A172 (cell line): ENCODE data around the gene HHAT. TPM values are rescaled to one million over a fixed set of nuclear protein-coding genes. Genes with fewer than 3 reads are reported as not detected.
A peak's percentile ranks its signal among the peaks of the same experiment; 100 is the strongest.

ENCODE experiments used
- DNase-seq: peaks from one replicate; pipeline ENCODE4 v3.0.0-alpha.2; 2015; ENCODE audit warnings: low spot score
- total RNA-seq: library from RNA; depleted of rRNA; stranded (reverse); fragments of >200 nt; shearing (Covaris generic); gene quantifications from 2 replicates; pipeline ENCODE4 v1.2.3, GENCODE V29; 2014

HHAT gene
- total RNA-seq, 1 experiment from 2014 or later, result 10.7 TPM

DNA sequence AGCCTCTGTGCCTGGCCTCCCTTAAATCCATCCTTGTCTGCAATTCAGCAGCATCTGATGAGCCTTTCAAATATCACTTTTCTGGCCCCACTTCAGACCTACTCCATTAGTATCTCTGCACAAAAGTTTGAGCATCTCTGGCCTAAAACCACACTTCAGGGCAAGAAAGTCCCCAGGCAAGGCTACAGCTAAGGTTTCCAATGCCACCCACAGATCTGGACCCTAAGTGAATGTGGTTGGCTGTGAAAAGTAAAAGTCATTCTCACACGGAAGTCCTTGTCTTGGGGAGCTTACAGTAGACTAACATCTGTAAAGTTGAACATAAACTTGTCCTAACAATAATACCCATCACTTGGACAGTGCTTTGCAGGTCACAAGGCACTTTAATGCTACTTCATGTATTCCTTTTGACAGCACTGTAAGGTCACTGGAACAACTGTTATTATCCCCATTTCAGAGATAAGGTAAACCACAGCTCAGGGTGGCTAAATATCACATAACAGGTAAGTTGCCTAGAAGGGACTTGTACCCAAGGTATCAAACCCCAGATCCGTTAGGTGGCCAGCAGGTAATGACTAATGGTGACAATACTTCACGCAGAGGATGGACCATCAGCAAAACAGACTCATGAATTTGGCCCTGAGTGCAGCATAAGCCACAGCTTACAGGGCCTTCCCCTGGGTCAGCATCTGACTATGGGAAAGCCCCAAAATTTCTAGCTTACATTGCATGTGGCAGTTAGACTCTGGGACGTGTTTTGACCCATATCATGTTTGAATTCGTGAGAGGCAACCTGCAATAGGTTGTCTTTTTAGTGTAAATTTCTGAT is 356.0 kb downstream of the HHAT start:
- DNase-seq, result no peak

GRCh38 chr1:210685295-210685650 is 356.6 kb downstream of the HHAT start:
- DNase-seq, result no peak

DNA sequence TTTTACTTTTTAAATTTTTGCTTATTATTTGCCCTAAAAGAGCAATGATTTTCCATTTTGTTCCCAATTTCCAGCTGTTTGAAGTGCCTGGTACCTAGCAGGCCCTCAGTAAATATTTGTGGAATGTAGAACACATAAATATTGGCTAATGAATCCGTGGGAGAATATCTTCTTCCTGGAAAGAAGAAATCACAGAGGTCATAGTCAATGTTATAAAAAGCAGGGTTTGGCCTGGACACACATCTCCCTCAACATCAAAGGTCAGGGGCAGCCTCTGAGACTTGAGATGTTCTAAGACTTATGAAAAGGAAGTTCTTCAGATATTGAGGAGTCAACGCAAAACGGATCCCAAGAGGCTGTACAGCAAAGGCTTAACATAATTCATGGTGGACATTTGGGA is 358.1 kb downstream of the HHAT start:
- no peak for DNase-seq

DNA sequence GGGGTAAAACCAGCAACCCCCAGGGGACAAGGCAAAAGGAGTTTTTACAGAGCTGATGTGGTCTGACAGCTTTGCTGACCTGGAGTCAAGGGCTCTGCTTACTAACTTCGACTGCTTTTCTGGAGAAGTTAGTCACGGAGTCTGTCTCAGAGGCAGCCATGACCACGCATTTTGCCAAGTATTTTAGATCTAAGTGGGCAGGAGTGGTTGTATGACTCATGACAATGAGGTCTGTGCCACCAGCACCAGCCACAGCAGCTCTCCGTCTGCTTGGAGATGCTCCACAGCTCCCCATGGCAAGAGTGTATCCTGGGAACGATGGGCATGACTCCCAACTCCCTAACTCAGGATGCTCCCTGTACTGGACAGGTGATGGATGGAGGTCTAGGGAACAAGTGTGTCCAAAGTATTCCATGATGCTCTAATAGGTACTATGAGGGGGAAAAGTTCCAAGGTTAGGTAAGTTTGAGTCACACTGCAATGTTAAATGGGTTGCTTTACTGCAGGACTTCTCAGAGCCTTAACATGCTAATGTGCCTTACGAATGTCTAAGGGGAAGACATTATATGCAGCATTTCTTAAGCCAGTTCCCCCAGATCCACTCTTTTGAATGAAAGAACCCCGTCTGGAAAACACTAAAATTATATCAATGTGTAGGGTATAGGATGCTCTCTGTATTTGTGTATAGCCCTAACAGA is 359.0 kb downstream of the HHAT start:
- DNase-seq, result peak; percentile 95

- no peak for DNase-seq
These were observed 360.0 kb downstream of the HHAT start for GRCh38 chr1:210688512-210689234.

DNA sequence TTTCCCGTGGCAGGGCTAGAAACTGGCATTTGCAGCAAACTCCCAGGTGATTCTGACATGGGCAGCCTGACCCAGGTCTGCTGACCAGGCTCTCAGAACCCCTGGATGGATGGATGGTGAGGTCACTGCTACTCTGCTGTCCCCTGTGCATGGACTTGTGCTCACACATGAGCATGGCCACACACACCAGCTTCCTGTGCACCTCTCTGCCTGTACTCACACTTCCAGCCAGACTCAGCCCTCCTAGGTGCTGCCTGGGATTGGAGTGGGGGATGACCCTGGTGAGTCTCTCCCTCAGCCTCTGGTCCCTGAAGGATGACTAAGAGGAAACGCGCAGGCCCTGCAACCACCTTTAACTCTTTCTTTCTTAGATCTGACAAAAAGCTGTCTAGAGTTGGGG is 361.1 kb downstream of the HHAT start:
- DNase-seq, result peak; percentile 76

DNA sequence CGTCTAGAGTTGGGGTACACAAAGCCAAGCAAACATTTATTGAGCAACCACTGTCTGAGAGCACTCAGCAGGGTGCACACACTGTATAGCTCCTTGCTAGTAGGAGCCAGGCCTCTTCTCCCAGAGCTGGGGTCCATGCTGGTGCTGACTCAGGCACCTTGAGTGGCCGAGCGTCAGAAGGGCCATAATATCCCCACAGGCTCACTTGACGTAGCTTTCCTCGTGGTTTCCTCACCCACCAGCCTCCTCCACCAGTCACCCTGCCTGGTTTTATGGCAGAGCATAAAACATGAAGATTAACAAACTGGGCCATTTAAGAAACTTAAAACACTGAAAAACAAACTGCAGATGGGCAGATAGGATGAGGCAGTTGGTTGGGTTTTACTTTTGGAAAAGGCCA is 361.5 kb downstream of the HHAT start:
- DNase-seq, result peak; percentile 42

GRCh38 chr1:210691039-210691610 is 362.4 kb downstream of the HHAT start:
- no peak for DNase-seq

DNA sequence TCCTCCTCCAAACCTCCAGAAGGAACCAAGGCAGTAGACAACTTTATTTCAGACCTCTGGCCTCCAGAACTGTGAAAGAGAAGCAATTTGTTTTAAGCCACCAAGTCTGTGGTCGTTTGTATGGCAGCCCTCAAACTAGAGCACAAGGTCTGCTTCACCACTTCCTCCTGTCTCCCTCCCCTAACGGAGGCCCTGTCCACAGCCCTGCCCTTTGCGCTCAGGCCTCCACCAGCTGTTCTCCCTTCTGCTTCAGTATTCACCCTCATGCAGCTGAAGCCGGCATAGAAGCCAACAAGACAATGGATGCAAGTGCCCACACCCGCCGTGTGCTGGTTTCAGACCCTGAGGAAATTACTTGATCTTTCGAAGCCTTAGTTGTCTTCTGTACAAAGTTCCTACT is 364.1 kb downstream of the HHAT start:
- DNase-seq, result no peak

DNA sequence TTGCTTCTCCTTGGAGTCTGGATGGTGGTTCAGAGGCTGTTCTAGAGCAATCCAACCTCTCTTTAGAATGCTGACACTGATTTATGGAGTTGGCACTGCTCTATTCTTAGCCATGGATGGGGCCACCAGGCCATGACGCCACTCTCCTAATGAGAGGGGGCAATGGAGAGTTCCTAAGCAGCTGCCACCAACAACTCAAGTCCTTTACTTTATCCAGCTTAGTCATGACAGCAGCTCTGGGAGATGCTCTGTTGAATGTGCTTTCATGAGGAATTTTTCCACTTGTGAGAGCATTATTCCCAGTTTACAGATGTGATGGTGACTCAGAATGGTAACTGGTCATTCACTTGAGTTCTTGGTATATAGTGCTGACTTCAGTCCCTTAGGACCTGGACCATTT is 366.3 kb downstream of the HHAT start:
- peak; percentile 31 for DNase-seq

- DNase-seq, result peak; percentile 72
These were observed 368.0 kb downstream of the HHAT start for GRCh38 chr1:210696709-210697108.

DNA sequence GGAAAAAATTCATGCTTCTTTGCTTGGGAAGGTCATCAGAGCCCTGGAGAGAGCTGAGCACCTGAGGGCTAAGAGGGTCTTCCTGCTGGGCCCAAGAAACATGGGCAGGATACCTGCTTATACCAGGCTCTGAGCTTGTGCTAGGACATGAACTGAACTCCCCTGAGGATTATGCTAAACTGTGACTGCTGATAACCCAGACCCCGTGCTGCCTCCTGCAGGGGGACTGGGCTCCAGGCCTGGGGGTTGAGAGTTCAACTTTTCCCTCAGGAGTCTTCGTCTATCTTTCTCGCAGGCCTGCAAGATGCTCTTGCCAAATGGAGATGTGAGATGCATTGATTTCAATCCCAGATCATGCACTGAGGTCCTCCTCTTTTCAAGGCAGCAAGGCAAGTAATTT is 368.5 kb downstream of the HHAT start:
- no peak for DNase-seq

DNA sequence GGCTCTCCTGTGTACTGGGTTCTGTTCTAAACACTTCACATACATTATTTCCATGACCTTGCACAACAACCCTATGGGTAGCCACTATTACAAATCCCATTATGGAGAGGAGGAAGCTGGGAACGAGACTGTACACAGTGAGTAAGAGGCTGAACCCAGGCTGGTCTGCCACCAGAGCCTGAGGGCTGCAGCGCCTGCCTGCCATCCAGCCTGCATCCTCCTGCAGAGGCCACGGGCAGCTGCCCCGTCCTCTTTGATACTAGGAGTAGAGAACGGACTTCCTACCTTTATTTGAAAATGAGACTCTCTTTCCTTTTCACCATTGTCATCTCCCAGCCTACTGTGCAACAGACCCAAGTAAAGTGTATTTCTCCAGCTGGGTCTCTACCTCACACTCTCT is 370.0 kb downstream of the HHAT start:
- DNase-seq, result no peak

DNA sequence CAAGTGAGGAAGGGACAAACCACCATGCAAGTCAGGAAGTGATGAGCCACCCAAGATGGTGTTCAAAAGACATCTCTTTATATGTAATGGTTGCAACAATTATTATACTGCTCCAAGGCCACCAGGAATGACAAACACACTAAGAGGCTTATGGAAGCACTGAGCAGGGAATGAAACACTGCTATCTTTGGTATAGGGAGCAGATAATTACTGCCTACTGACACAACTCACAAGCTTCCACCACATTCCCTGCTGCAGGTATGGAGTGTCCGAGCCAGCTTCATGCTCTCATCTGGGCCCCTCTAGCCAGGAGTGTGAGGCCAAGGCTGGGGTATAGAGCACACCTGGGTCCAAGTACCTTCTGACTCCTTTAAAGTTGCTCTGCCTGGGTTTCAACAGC is 371.4 kb downstream of the HHAT start:
- DNase-seq, result no peak

- DNase-seq, result no peak
These were observed 371.8 kb downstream of the HHAT start for GRCh38 chr1:210700511-210700910.

DNA sequence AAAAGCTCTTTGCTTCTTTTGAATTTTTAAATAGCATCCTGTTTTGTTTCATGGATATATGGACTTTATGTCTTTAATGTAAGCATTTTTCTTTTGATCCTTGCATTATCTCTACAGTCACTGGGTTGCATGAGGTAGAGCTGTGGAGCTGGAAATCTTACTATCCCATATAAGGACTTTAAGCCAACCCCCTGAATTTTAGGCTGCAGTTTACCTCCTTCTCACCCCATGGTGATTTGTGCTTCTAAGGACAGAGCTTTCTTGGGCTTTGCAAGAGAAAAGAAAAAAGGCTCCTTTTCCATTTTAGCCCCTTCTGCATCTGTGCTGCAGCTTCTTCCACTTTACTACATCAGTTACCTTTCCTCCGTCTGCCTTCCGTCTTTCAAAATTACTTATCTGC is 373.8 kb downstream of the HHAT start:
- DNase-seq, result no peak

GRCh38 chr1:210703593-210703992 is 374.9 kb downstream of the HHAT start:
- DNase-seq, result no peak

DNA sequence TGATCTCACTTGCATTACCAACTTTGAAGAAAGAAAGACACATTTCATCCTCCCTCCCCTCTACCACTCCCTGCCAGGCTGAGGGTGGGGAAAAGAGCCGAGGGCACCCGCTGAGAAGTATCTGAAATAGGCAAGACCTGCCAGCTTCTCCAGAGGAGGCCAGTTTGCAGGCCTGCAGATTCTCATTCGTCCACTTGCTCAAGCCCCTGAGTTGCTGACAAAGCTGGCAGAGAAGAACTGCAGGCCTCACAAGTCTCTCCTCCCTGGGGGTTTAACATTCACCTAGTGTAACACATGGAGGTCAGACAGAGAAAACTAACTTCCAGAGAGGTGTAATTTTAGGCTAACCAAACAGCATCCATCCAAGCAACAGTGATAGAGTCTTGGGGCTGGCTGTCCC is 376.4 kb downstream of the HHAT start:
- no peak for DNase-seq

- no peak for DNase-seq
These were observed 377.5 kb downstream of the HHAT start for GRCh38 chr1:210706246-210706645.

DNA sequence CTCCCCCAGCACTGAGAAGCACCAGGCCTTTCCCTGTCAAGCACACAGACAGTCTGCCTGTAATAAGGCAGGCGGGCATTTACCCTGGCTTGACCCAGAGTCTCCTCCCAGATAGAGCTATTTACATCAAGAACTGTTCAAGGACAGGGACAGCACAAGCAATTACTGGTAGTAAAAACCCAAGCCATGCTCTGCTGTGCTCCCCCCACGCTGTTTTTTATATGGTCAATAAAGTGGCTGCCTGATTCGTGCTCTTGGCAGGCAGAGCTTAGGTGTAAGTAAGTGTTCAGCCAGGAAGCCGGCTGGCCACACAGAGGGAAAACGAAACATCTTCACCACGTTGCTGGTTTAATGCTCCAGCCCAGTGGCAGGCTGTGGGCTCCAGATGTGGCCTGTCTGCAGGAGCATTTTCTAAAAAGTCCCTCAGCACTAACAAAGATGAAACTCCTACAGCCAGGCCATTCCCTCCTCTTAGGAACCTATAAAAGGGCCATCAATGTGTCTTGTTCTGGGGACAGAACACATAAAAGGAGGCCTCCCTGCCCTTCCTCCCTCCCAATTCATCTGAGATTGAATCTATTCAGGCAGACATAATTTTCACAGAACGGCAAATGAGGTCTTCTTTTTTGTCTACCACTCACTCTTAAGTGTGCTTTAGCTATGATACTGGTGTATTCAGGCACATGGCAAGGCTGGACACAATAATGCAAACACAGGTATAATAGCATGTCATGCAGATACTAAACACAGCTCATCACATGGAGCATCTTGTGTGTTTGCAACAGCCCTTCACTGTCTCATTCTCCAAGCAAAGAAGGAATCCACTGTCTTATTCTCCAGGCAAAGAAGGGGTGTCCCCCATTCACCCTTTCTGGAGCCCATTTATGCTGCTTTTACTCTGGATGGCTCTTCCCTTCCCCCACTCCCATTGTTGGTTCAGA is 378.9 kb downstream of the HHAT start:
- no peak for DNase-seq

DNA sequence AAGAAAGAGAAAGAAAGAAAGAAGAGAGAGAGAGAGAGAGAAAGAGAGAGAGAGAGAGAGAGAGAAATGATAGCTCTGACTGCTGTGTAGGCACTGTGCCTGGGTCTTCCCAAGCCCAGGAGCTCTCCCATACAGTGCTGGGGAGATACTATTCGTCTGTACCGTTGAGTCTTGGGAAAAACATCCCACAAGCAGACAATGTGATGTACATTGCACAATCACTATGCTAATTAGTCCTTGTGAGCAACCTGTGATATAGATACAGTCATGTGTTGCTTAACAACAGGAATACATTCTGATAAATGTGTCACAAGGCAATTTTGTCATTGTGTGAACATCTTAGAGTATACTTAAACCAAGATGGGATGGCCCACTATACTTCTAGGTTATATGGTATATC is 381.0 kb downstream of the HHAT start:
- no peak for DNase-seq
